ENCODE data around the gene TMEM82. TPM values are rescaled to one million over a fixed set of nuclear protein-coding genes. Genes with fewer than 3 reads are reported as not detected.
A peak's percentile ranks its signal among the peaks of the same experiment; 100 is the strongest.

Gene TMEM82
- total RNA-seq, 1 experiment from 2014 or later, result not detected

GRCh38 chr1:15767941-15768340, 25.6 kb downstream of the TMEM82 start:
- Mint-ChIP-seq H3K27ac (ENCODE audit: low read depth, unreplicated experiment) (no peak overlapping the region), H3K9me3 (ENCODE audit: unreplicated experiment) (no peaks in the 10 kb centered on the region), H3K4me1 (ENCODE audit: insufficient read depth, unreplicated experiment) (peaks cover 22% of the 10 kb centered on the region), H3K36me3 (ENCODE audit: insufficient read depth, unreplicated experiment) (peaks cover 68% of the 10 kb centered on the region), H3K4me3 (ENCODE audit: unreplicated experiment) (no peak overlapping the region), H3K27me3 (ENCODE audit: insufficient read depth, unreplicated experiment) (no peaks in the 10 kb centered on the region)
- CTCF ChIA-PET, result interaction anchor here (1.0 kb wide), 1 partner anchor 10 kb away, joined by 3 read pairs; no protein-coding TSS in a partner anchor
- DNase-seq (ENCODE audit: unreplicated experiment), result no peak
- POLR2A ChIA-PET, result interaction anchor here (2.0 kb wide), 1 partner anchor 9 kb away, joined by 5 read pairs; the partner anchor contains the start of gene FBLIM1
- intact Hi-C loops (cut with micrococcal nuclease), result no loop called here
- no peak for TF ChIP-seq CTCF (IDR thresholded peaks at IDR 0.05; ENCODE audit: unreplicated experiment)
- no TSS peak for BruUV-seq (replicated peaks)

GRCh38 chr1:15768388-15768787, 26.1 kb downstream of the TMEM82 start:
- no peak overlapping the region for H3K27ac Mint-ChIP-seq (ENCODE audit: low read depth, unreplicated experiment)
- POLR2A ChIA-PET, result interaction anchor here (0.7 to 2.0 kb wide), 2 partner anchors 9 to 148 kb away, joined by 3 to 5 read pairs; partner anchors contain the start of gene FBLIM1

GRCh38 chr1:15770313-15770962, 28.1 kb downstream of the TMEM82 start:
- CTCF ChIA-PET, result interaction anchor here (1.0 kb wide), 1 partner anchor 9 kb away, joined by 3 read pairs; no protein-coding TSS in a partner anchor
- H3K9me3 Mint-ChIP-seq (ENCODE audit: unreplicated experiment), result no peaks in the 10 kb centered on the region
- POLR2A ChIA-PET, result interaction anchor here (2.8 kb wide), 1 partner anchor 17 kb away, joined by 14 read pairs; no protein-coding TSS in a partner anchor
- no peak for DNase-seq (ENCODE audit: unreplicated experiment)
- intact Hi-C loops (cut with micrococcal nuclease), result no loop called here
- no peaks in the 10 kb centered on the region for H3K27me3 Mint-ChIP-seq (ENCODE audit: insufficient read depth, unreplicated experiment)
- peaks cover 7% of the 10 kb centered on the region for H3K4me1 Mint-ChIP-seq (ENCODE audit: insufficient read depth, unreplicated experiment)
- no TSS peak for BruUV-seq (replicated peaks)
- H3K36me3 Mint-ChIP-seq (ENCODE audit: insufficient read depth, unreplicated experiment), result peaks cover 68% of the 10 kb centered on the region
- H3K4me3 Mint-ChIP-seq (ENCODE audit: unreplicated experiment), result no peak overlapping the region
- H3K27ac Mint-ChIP-seq (ENCODE audit: low read depth, unreplicated experiment), result no peak overlapping the region
- no peak for TF ChIP-seq CTCF (IDR thresholded peaks at IDR 0.05; ENCODE audit: unreplicated experiment)

More at GRCh38 chr1:15768388-15768787, 26.1 kb downstream of the TMEM82 start:
- Mint-ChIP-seq H3K36me3 (ENCODE audit: insufficient read depth, unreplicated experiment) (peaks cover 70% of the 10 kb centered on the region), H3K4me1 (ENCODE audit: insufficient read depth, unreplicated experiment) (peaks cover 22% of the 10 kb centered on the region), H3K27me3 (ENCODE audit: insufficient read depth, unreplicated experiment) (no peaks in the 10 kb centered on the region), H3K9me3 (ENCODE audit: unreplicated experiment) (no peaks in the 10 kb centered on the region), H3K4me3 (ENCODE audit: unreplicated experiment) (no peak overlapping the region)
- DNase-seq (ENCODE audit: unreplicated experiment), result no peak
- no TSS peak for BruUV-seq (replicated peaks)
- no peak for TF ChIP-seq CTCF (IDR thresholded peaks at IDR 0.05; ENCODE audit: unreplicated experiment)
- intact Hi-C loops (cut with micrococcal nuclease), result no loop called here
- CTCF ChIA-PET, result interaction anchor here (1.0 kb wide), 1 partner anchor 9 kb away, joined by 3 read pairs; no protein-coding TSS in a partner anchor

- peak overlapping the region; percentile 42 for H3K27ac Mint-ChIP-seq (ENCODE audit: low read depth, unreplicated experiment)
- CTCF ChIA-PET, result interaction anchor here (0.5 to 1.2 kb wide), 3 partner anchors 8 to 311 kb away, joined by 3 to 4 read pairs (median 3); no protein-coding TSS in a partner anchor
Measured at GRCh38 chr1:15771836-15772515, 29.7 kb downstream of the TMEM82 start.

More at GRCh38 chr1:15771836-15772515, 29.7 kb downstream of the TMEM82 start:
- POLR2A ChIA-PET, result interaction anchor here (2.8 kb wide), 1 partner anchor 15 kb away, joined by 14 read pairs; no protein-coding TSS in a partner anchor
- no TSS peak for BruUV-seq (replicated peaks)
- no peak for TF ChIP-seq CTCF (IDR thresholded peaks at IDR 0.05; ENCODE audit: unreplicated experiment)
- no peaks in the 10 kb centered on the region for H3K9me3 Mint-ChIP-seq (ENCODE audit: unreplicated experiment)
- intact Hi-C loops (cut with micrococcal nuclease), result no loop called here
- no peaks in the 10 kb centered on the region for H3K4me1 Mint-ChIP-seq (ENCODE audit: insufficient read depth, unreplicated experiment)
- peaks cover 70% of the 10 kb centered on the region for H3K36me3 Mint-ChIP-seq (ENCODE audit: insufficient read depth, unreplicated experiment)
- H3K27me3 Mint-ChIP-seq (ENCODE audit: insufficient read depth, unreplicated experiment), result no peaks in the 10 kb centered on the region
- no peak overlapping the region for H3K4me3 Mint-ChIP-seq (ENCODE audit: unreplicated experiment)
- DNase-seq (ENCODE audit: unreplicated experiment), result no peak
